B cell (primary cell): ENCODE measurements around the gene HPS1.

Experiments used
- CTCF ChIP-seq: fragments of 200-600 bp; IDR thresholded peaks from one replicate; pipeline ENCODE4 v1.8.0; 2022; ENCODE audit warnings: antibody characterized with exemption, mild to moderate bottlenecking
- EZH2 ChIP-seq: IDR thresholded peaks from 2 replicates; pipeline ENCODE4 v1.6.1; 2012; ENCODE audit warnings: borderline replicate concordance, low read depth, mild to moderate bottlenecking, moderate library complexity, low read length; ENCODE audit not compliant: insufficient read depth, poor library complexity, severe bottlenecking

- TF ChIP-seq CTCF, result no peak
- TF ChIP-seq EZH2, result no peak
Observed at GRCh38 chr10:98402478-98402877, 44.3 kb downstream of the HPS1 start.
